ENCODE results near the gene ASPRV1.

- TF ChIP-seq CTCF (IDR thresholded peaks at IDR 0.05) = no peak
- TF ChIP-seq POLR2AphosphoS5 (IDR thresholded peaks at IDR 0.05) = no peak
- TF ChIP-seq POLR2A (IDR thresholded peaks at IDR 0.05) = no peak
- no peak for TF ChIP-seq EP300 (IDR thresholded peaks at IDR 0.05; ENCODE audit: low read depth)
Measured at GRCh38 chr2:69998761-69999160, 37.3 kb upstream of the ASPRV1 start.

Data from transverse colon (tissue), 4 donors.